GM18868 (cell line): ENCODE data around the gene VPS11.

Experiments
- ATAC-seq: cut with Tn5 transposase; IDR thresholded peaks from one replicate; pipeline ENCODE4 v1.9.1; 2021; ENCODE audit warnings: mild to moderate bottlenecking, moderate library complexity; ENCODE audit not compliant: unreplicated experiment

Gene VPS11

GRCh38 chr11:119078675-119079420, 11.2 kb downstream of the VPS11 start:
- no peak for ATAC-seq

GRCh38 chr11:119081682-119082260, 14.2 kb downstream of the VPS11 start:
- no peak for ATAC-seq

GRCh38 chr11:119084663-119085436, 17.2 kb downstream of the VPS11 start, which contains the start of gene HMBS:
Gene HMBS (plus strand): TSS chr11:119084881. CDS start chr11:119085034, 153 bp downstream.
- peak; percentile 91 for ATAC-seq

- ATAC-seq: no peak
These were observed 17.8 kb downstream of the VPS11 start for GRCh38 chr11:119085437-119085847.

- no peak for ATAC-seq
These were observed 19.5 kb downstream of the VPS11 start for GRCh38 chr11:119087123-119087522.

- ATAC-seq: no peak
These were observed 20.2 kb downstream of the VPS11 start for GRCh38 chr11:119087747-119088241.

GRCh38 chr11:119088406-119088805, 20.8 kb downstream of the VPS11 start:
- no peak for ATAC-seq

- no peak for ATAC-seq
These were observed 21.7 kb downstream of the VPS11 start for GRCh38 chr11:119089319-119089718.

GRCh38 chr11:119091178-119091577, 23.6 kb downstream of the VPS11 start:
- no peak for ATAC-seq

- no peak for ATAC-seq
These were observed 24.6 kb downstream of the VPS11 start for GRCh38 chr11:119091966-119092879.

- no peak for ATAC-seq
These were observed 25.5 kb downstream of the VPS11 start for GRCh38 chr11:119092880-119093842.

GRCh38 chr11:119093942-119094815, 26.6 kb downstream of the VPS11 start:
- peak; percentile 2 for ATAC-seq

GRCh38 chr11:119094816-119095065, 27.1 kb downstream of the VPS11 start:
- ATAC-seq: peak; percentile 41

- ATAC-seq: peak; percentile 83
These were observed 27.7 kb downstream of the VPS11 start for GRCh38 chr11:119095066-119095880.

GRCh38 chr11:119099711-119100110, 32.1 kb downstream of the VPS11 start:
- no peak for ATAC-seq

- ATAC-seq: no peak
These were observed 32.8 kb downstream of the VPS11 start for GRCh38 chr11:119100246-119100970.
